SK-N-SH (cell line): ENCODE results near the gene ID1. TPM values are rescaled to one million over a fixed set of nuclear protein-coding genes. Genes with fewer than 3 reads are reported as not detected.

Experiments used
- CTCF ChIA-PET: fragments of 300-600, 350-600 bp; formaldehyde crosslinking; extraction: SDS; loops from one replicate; lab custom pipeline; 2021; lab: Yijun Ruan, JAX
- POLR2A ChIA-PET: fragments of 350-600 bp; sonication (Branson Sonifier 250); formaldehyde crosslinking; extraction: SDS; loops from one replicate; lab custom pipeline; 2020; ENCODE audit warnings: antibody characterized with exemption, inconsistent platforms; lab: Yijun Ruan, JAX
- DNase-seq: peaks from one replicate; pipeline ENCODE4 v3.0.0; 2012
- H2AFZ ChIP-seq: fragments of 200-600 bp; sonication (generic); 2 replicates; pipeline ENCODE4 v1.8.1; 2016; ENCODE audit warnings: antibody characterized with exemption, mild to moderate bottlenecking, low read depth
- H3F3A ChIP-seq: fragments of 200-600 bp; sonication (generic); replicated peaks from 2 replicates; pipeline ENCODE3; 2016; ENCODE audit warnings: antibody characterized with exemption, mild to moderate bottlenecking; ENCODE audit not compliant: insufficient read depth
- H3K27ac ChIP-seq, 2 experiments: fragments of 200-500 bp in 1 of 2; fragments of 200-600 bp in 1 of 2; sonication (Bioruptor generic) in 1 of 2; sonication (generic), shearing (Covaris generic) in 1 of 2; 2 replicates each; pipeline versions ENCODE4 v1.5.1 to v1.6.1; 2014 to 2016; ENCODE audit warnings: low read depth in 2 of 2, inconsistent platforms in 1 of 2, low read length in 1 of 2, mild to moderate bottlenecking in 1 of 2, mixed read lengths in 1 of 2
- H3K27me3 ChIP-seq: fragments of 200-600 bp; sonication (generic), shearing (Covaris generic); 2 replicates; pipeline ENCODE4 v1.6.1; 2016; ENCODE audit warnings: mixed run types; ENCODE audit not compliant: insufficient read depth
- H3K36me3 ChIP-seq, 2 experiments: fragments of 200-500 bp in 1 of 2; fragments of 200-600 bp in 1 of 2; sonication (Bioruptor generic) in 1 of 2; sonication (generic) in 1 of 2; replicated peaks in 1 of 2; 2 replicates each; pipeline versions ENCODE3 to v1.5.1; 2014 to 2016; ENCODE audit warnings: low read length in 1 of 2, mild to moderate bottlenecking in 1 of 2; ENCODE audit not compliant: insufficient read depth in 2 of 2, control insufficient read depth in 1 of 2
- H3K4me1 ChIP-seq, 2 experiments: fragments of 200-500 bp in 1 of 2; fragments of 200-600 bp in 1 of 2; sonication (Bioruptor generic) in 1 of 2; sonication (generic), shearing (Covaris generic) in 1 of 2; 2 replicates each; pipeline versions ENCODE4 v1.5.1 to v1.6.1; 2014 to 2016; ENCODE audit warnings: low read depth in 1 of 2, low read length in 1 of 2, mixed run types in 1 of 2; ENCODE audit not compliant: insufficient read depth in 2 of 2, control insufficient read depth in 1 of 2
- H3K4me2 ChIP-seq: fragments of 200-600 bp; sonication (generic), shearing (Covaris generic); 2 replicates; pipeline ENCODE4 v1.6.1; 2017; ENCODE audit warnings: mixed run types
- H3K4me3 ChIP-seq, 2 experiments: fragments of 200-500 bp in 1 of 2; fragments of 200-600 bp in 1 of 2; sonication (Bioruptor generic) in 1 of 2; sonication (generic), shearing (Covaris generic) in 1 of 2; 2 replicates each; pipeline versions ENCODE4 v1.5.1 to v1.8.1; 2014 to 2016; ENCODE audit warnings: low read depth in 2 of 2, inconsistent platforms in 1 of 2, low read length in 1 of 2, mild to moderate bottlenecking in 1 of 2, mixed read lengths in 1 of 2, moderate library complexity in 1 of 2
- H3K79me2 ChIP-seq: fragments of 200-600 bp; sonication (generic); 2 replicates; pipeline ENCODE4 v1.8.1; 2017; ENCODE audit warnings: mild to moderate bottlenecking; ENCODE audit not compliant: insufficient read depth
- H3K9ac ChIP-seq: fragments of 200-600 bp; sonication (generic); 2 replicates; pipeline ENCODE4 v1.6.1; 2017; ENCODE audit warnings: mixed run types
- H3K9me2 ChIP-seq: fragments of 200-600 bp; sonication (generic); 2 replicates; pipeline ENCODE4 v1.6.1; 2017; ENCODE audit warnings: mixed run types
- H3K9me3 ChIP-seq: fragments of 200-600 bp; sonication (generic); 2 replicates; pipeline ENCODE4 v1.6.1; 2017; ENCODE audit warnings: mixed run types, mild to moderate bottlenecking, moderate library complexity
- H4K20me1 ChIP-seq: fragments of 200-600 bp; sonication (generic); 2 replicates; pipeline ENCODE4 v1.6.1; 2017; ENCODE audit warnings: mild to moderate bottlenecking, mixed run types; ENCODE audit not compliant: insufficient read depth
- ELF1 ChIP-seq: IDR thresholded peaks from 2 replicates; pipeline ENCODE4 v1.4.0; 2012
- EP300 ChIP-seq, 2 experiments: IDR thresholded peaks; 2 replicates each; pipeline versions ENCODE4 v1.4.0 to v1.6.1; 2012; ENCODE audit warnings: borderline replicate concordance in 1 of 2, low read depth in 1 of 2, low read length in 1 of 2
- EZH2phosphoT487 ChIP-seq: fragments of 200-600 bp; sonication (generic); IDR thresholded peaks from 2 replicates; pipeline ENCODE4 v1.6.1; 2017; ENCODE audit warnings: low read depth, mixed run types, mild to moderate bottlenecking, antibody characterized with exemption, moderate library complexity, borderline replicate concordance
- FOXJ3 ChIP-seq: sonication (generic); formaldehyde crosslinking; IDR thresholded peaks from 2 replicates; pipeline ENCODE4 v1.5.1; 2020; ENCODE audit warnings: mild to moderate bottlenecking, missing genetic modification reagents
- GABPA ChIP-seq: IDR thresholded peaks from 2 replicates; pipeline ENCODE4 v1.4.0; 2012; ENCODE audit warnings: low read depth, mild to moderate bottlenecking
- GATA2 ChIP-seq: sonication (generic); formaldehyde crosslinking; IDR thresholded peaks from 2 replicates; pipeline ENCODE4 v1.5.0; 2020; ENCODE audit warnings: mild to moderate bottlenecking, missing genetic modification reagents
- IRF3 ChIP-seq: fragments of 150-350 bp; IDR thresholded peaks from 2 replicates; pipeline ENCODE4 v1.6.1; 2016; ENCODE audit warnings: mild to moderate bottlenecking, low read depth, low read length
- MXI1 ChIP-seq: IDR thresholded peaks from 2 replicates; pipeline ENCODE4 v1.6.1; 2012; ENCODE audit warnings: mild to moderate bottlenecking, low read depth, low read length, improper control_type of control experiment
- RAD21 ChIP-seq: IDR thresholded peaks from 2 replicates; pipeline ENCODE4 v1.6.1; 2012; ENCODE audit warnings: mild to moderate bottlenecking, low read length
- REST ChIP-seq: IDR thresholded peaks from 2 replicates; pipeline ENCODE4 v1.6.1; 2012; ENCODE audit warnings: mild to moderate bottlenecking, low read depth, low read length, moderate library complexity
- TCF12 ChIP-seq: IDR thresholded peaks from 2 replicates; pipeline ENCODE4 v1.4.0; 2012
- TEAD4 ChIP-seq: IDR thresholded peaks from 2 replicates; pipeline ENCODE4 v1.4.0; 2012; ENCODE audit warnings: mild to moderate bottlenecking, borderline replicate concordance; ENCODE audit not compliant: insufficient read depth
- USF1 ChIP-seq: IDR thresholded peaks from 2 replicates; pipeline ENCODE4 v1.4.0; 2012; ENCODE audit warnings: low read depth, borderline replicate concordance
- USF2 ChIP-seq: fragments of 150-350 bp; IDR thresholded peaks from 2 replicates; pipeline ENCODE4 v1.6.1; 2017; ENCODE audit warnings: antibody characterized with exemption, low read length, low read depth, borderline replicate concordance
- YY1 ChIP-seq: IDR thresholded peaks from 2 replicates; pipeline ENCODE4 v1.4.0; 2012; ENCODE audit warnings: low read depth, mild to moderate bottlenecking
- WGBS: methylation state at CpG from one replicate; pipeline ENCODE4 v1.1.6; 2017; ENCODE audit warnings: low lambda C conversion rate; 5-methylcytosine and 5-hydroxymethylcytosine counted together
- polyA plus RNA-seq, 3 experiments: library from polyadenylated mRNA; depleted of rRNA; stranded (reverse); fragments of >200 nt; gene quantifications; 2 replicates each; pipeline ENCODE4 v1.2.3, GENCODE V29; 2012

ID1 gene
- polyA plus RNA-seq, 1 of the 3 experiments (the other 2 are of a cell fraction) = 493 TPM

GRCh38 chr20:31632548-31633338, 27.7 kb downstream of the ID1 start:
- H3K27ac ChIP-seq = no peak overlapping the region; a peak in 1 of 4 replicates
- no peaks in the 10 kb centered on the region for H3K9me2 ChIP-seq
- H3K27me3 ChIP-seq = no peaks in the 10 kb centered on the region
- no peak for DNase-seq
- H3K9me3 ChIP-seq = no peaks in the 10 kb centered on the region
- no peaks in the 10 kb centered on the region for H3K79me2 ChIP-seq
- peaks cover 4% of the 10 kb centered on the region for H3F3A ChIP-seq
- no peak overlapping the region for H2AFZ ChIP-seq
- peaks cover 0 to 12% of the 10 kb centered on the region in 2 experiments; a peak in 1 of 4 replicates for H3K4me1 ChIP-seq
- ChIA-PET CTCF (interaction anchor here (0.7 to 6.7 kb wide), 9 partner anchors 18 to 210 kb away, joined by 3 to 84 read pairs (median 4); partner anchors contain the start of genes BCL2L1 and ID1), POLR2A (interaction anchor here (1.2 to 2.7 kb wide), 2 partner anchors 64 to 91 kb away, joined by 4 to 12 read pairs; no protein-coding TSS in a partner anchor)
- 95% methylated on average over 33 of the region's 40 CpGs for WGBS
- H3K4me3 ChIP-seq = no peak overlapping the region
- TF ChIP-seq EZH2phosphoT487 = no peak
- TF ChIP-seq IRF3 = no peak
- TF ChIP-seq EP300 (IDR thresholded peaks at IDR 0.05; ENCODE audit: borderline replicate concordance in 1 of 2, low read depth in 1 of 2, low read length in 1 of 2) = no peak
- no peak for TF ChIP-seq GABPA
- no peak for TF ChIP-seq USF1
- TF ChIP-seq TEAD4 = no peak
- TF ChIP-seq USF2 = no peak
- TF ChIP-seq ELF1 = no peak
- TF ChIP-seq GATA2 = no peak
- TF ChIP-seq TCF12 = no peak
- TF ChIP-seq RAD21 = no peak
- no peak for TF ChIP-seq REST
- TF ChIP-seq MXI1 = no peak
- no peak for TF ChIP-seq YY1
- TF ChIP-seq FOXJ3 (CRISPR knock-in tag) = no peak
- no peaks in the 10 kb centered on the region for H3K36me3 ChIP-seq
- no peak overlapping the region for H3K9ac ChIP-seq
- H3K4me2 ChIP-seq = no peak overlapping the region
- H4K20me1 ChIP-seq = no peaks in the 10 kb centered on the region
